Aortic smooth muscle cell (primary cell): ENCODE data around the gene SYCE3. TPM values are rescaled to one million over a fixed set of nuclear protein-coding genes. Genes with fewer than 3 reads are reported as not detected.

Experiments used
- total RNA-seq: library from RNA; depleted of rRNA; stranded (reverse); fragments of >200 nt; gene quantifications from 2 replicates; pipeline ENCODE4 v1.2.3, GENCODE V29; 2014

Gene SYCE3
- total RNA-seq, result 0.79 TPM in 1 of 2 replicates, not detected in the other

GRCh38 chr22:50562523-50563412 is at the start of gene SYCE3:
TSS of gene SYCE3 (minus strand) at chr22:50562919. CDS start at chr22:50556405, 6,514 bp downstream.

GRCh38 chr22:50600538-50600937 is 37.8 kb upstream of the SYCE3 start, which contains the start of gene MAPK8IP2:
TSS of gene MAPK8IP2 (plus strand) at chr22:50600793. CDS start at chr22:50600819, 26 bp downstream.

GRCh38 chr22:50582493-50583293 is 20.0 kb upstream of the SYCE3 start, which contains the start of gene CHKB:
TSS of gene CHKB (minus strand) at chr22:50582849. CDS start at chr22:50582781, 68 bp downstream.

GRCh38 chr22:50577987-50578775 is 15.5 kb upstream of the SYCE3 start, which contains the start of gene CPT1B:
TSS of gene CPT1B (minus strand) at chr22:50578427. CDS start at chr22:50577915, 512 bp downstream.

GRCh38 chr22:50545522-50546325 is 17.0 kb downstream of the SYCE3 start, which contains the start of gene KLHDC7B:
TSS of gene KLHDC7B (plus strand) at chr22:50545899. CDS start at chr22:50546244, 345 bp downstream.

GRCh38 chr22:50529897-50530579 is 32.7 kb downstream of the SYCE3 start, which contains the start of gene TYMP:
TSS of gene TYMP (minus strand) at chr22:50530012. CDS start at chr22:50529709, 303 bp downstream.

GRCh38 chr22:50525104-50525857 is 37.4 kb downstream of the SYCE3 start, which contains the start of gene SCO2:
TSS of gene SCO2 (minus strand) at chr22:50525598. CDS start at chr22:50524411, 1,187 bp downstream.

GRCh38 chr22:50507991-50508884 is 54.5 kb downstream of the SYCE3 start, which contains the start of gene NCAPH2:
TSS of gene NCAPH2 (plus strand) at chr22:50508224. CDS start at chr22:50508338, 114 bp downstream.

GRCh38 chr22:50507421-50507990 is 55.2 kb downstream of the SYCE3 start, which contains the start of gene LMF2:
TSS of gene LMF2 (minus strand) at chr22:50507702. CDS start at chr22:50507675, 27 bp downstream.

Other genes starting within 250 kb of the SYCE3 start
- 1.6 and 1.9 TPM in 2 replicates for gene DENND6B, start 235.9 kb downstream of the SYCE3 start, total RNA-seq
- 62.2 and 65.0 TPM in 2 replicates for gene PPP6R2, start 219.6 kb downstream of the SYCE3 start, total RNA-seq
- gene SBF1, start 87.9 kb downstream of the SYCE3 start, total RNA-seq, result 49.7 and 60.6 TPM in 2 replicates
- under 0.01 and 0.37 TPM in 2 replicates for gene ADM2, start 81.4 kb downstream of the SYCE3 start, total RNA-seq
- gene MIOX, start 76.1 kb downstream of the SYCE3 start, total RNA-seq, result not detected in 2 replicates
- 24.8 and 29.5 TPM in 2 replicates for gene LMF2, start 55.2 kb downstream of the SYCE3 start, total RNA-seq
- 24.9 and 38.2 TPM in 2 replicates for gene NCAPH2, start 54.7 kb downstream of the SYCE3 start, total RNA-seq
- 0.62 and 2.0 TPM in 2 replicates for gene SCO2, start 37.3 kb downstream of the SYCE3 start, total RNA-seq
- gene TYMP, start 32.9 kb downstream of the SYCE3 start, total RNA-seq, result 7.3 and 14.3 TPM in 2 replicates
- under 0.01 TPM in 1 of 2 replicates, not detected in the other for gene KLHDC7B, start 17.0 kb downstream of the SYCE3 start, total RNA-seq
- 1.5 and 2.9 TPM in 2 replicates for gene CPT1B, start 15.5 kb upstream of the SYCE3 start, total RNA-seq
- 20.9 and 21.8 TPM in 2 replicates for gene CHKB, start 19.9 kb upstream of the SYCE3 start, total RNA-seq
- gene MAPK8IP2, start 37.9 kb upstream of the SYCE3 start, total RNA-seq, result 0.12 and 0.13 TPM in 2 replicates
- 12.4 and 17.2 TPM in 2 replicates for gene ARSA, start 65.2 kb upstream of the SYCE3 start, total RNA-seq
- gene SHANK3, start 109.9 kb upstream of the SYCE3 start, total RNA-seq, result 0.62 and 0.79 TPM in 2 replicates
- not detected in 2 replicates for gene ACR, start 175.3 kb upstream of the SYCE3 start, total RNA-seq
- 6.1 and 6.9 TPM in 2 replicates for gene RABL2B, start 220.7 kb upstream of the SYCE3 start, total RNA-seq